Measurements from ENCODE around the gene ZNF281.

- TF ChIP-seq SUZ12 (IDR thresholded peaks at IDR 0.05) = no peak
- TF ChIP-seq SP1 (IDR thresholded peaks at IDR 0.05) = no peak
These were observed 41.8 kb downstream of the ZNF281 start for GRCh38 chr1:200367841-200368534.

Data from HEK293T (cell line).